RCC 7860 (cell line): ENCODE measurements around the gene OR52D1.
A peak's percentile ranks its signal among the peaks of the same experiment; 100 is the strongest.

Experiments used
- DNase-seq: peaks from one replicate; pipeline ENCODE4 v3.0.0-alpha.2; 2015; ENCODE audit warnings: low spot score
- FAIRE-seq: peaks from 2 replicates; lab custom pipeline; 2012; peaks lifted over from hg19 to GRCh38; lab: Jason Lieb, UNC

The OR52D1 gene

GRCh38 chr11:5488385-5488784 is at the start of gene OR52D1:
Gene OR52D1 (plus strand): TSS chr11:5488685. CDS start chr11:5488707, 22 bp downstream.
- no peak for DNase-seq
- no peak for FAIRE-seq

- no peak for DNase-seq
- no peak for FAIRE-seq
These were observed 47.1 kb upstream of the OR52D1 start, which contains the start of gene OR51I1 for GRCh38 chr11:5441414-5441813. Gene OR51I1 (minus strand): TSS chr11:5441514. CDS start chr11:5441514, 0 bp downstream.

- no peak for FAIRE-seq
These were observed 44.6 kb upstream of the OR52D1 start for GRCh38 chr11:5443835-5444393.

GRCh38 chr11:5449023-5449422 is 39.5 kb upstream of the OR52D1 start, which contains the start of gene OR51I2:
Gene OR51I2 (plus strand): TSS chr11:5449323. CDS start chr11:5453489, 4,166 bp downstream.
- FAIRE-seq, result no peak
- no peak for DNase-seq

More at GRCh38 chr11:5443835-5444393, 44.6 kb upstream of the OR52D1 start:
- no peak for DNase-seq

- FAIRE-seq, result no peak
These were observed 39.1 kb upstream of the OR52D1 start for GRCh38 chr11:5449432-5449831.

GRCh38 chr11:5460983-5461621 is 27.4 kb upstream of the OR52D1 start:
- no peak for DNase-seq
- FAIRE-seq, result no peak

More at GRCh38 chr11:5449432-5449831, 39.1 kb upstream of the OR52D1 start:
- DNase-seq, result no peak

- FAIRE-seq (no peak), DNase-seq (no peak)
These were observed 21.0 kb upstream of the OR52D1 start for GRCh38 chr11:5467527-5467926.

GRCh38 chr11:5473921-5474320 is 14.6 kb upstream of the OR52D1 start:
- DNase-seq (no peak), FAIRE-seq (no peak)

- no peak for FAIRE-seq
These were observed 12.2 kb upstream of the OR52D1 start for GRCh38 chr11:5476186-5476819.

GRCh38 chr11:5486003-5486402 is 2.5 kb upstream of the OR52D1 start:
- FAIRE-seq, result no peak
- DNase-seq, result no peak

More at GRCh38 chr11:5476186-5476819, 12.2 kb upstream of the OR52D1 start:
- DNase-seq, result peak; percentile 25

- no peak for DNase-seq
- FAIRE-seq, result no peak
These were observed 2.1 kb upstream of the OR52D1 start for GRCh38 chr11:5486421-5486820.

- no peak for DNase-seq
- FAIRE-seq, result no peak
These were observed 414 bp downstream of the OR52D1 start for GRCh38 chr11:5488798-5489399.

GRCh38 chr11:5489576-5490357 is 1.3 kb downstream of the OR52D1 start:
- no peak for DNase-seq
- FAIRE-seq, result no peak

- DNase-seq, result no peak
- no peak for FAIRE-seq
These were observed 11.2 kb downstream of the OR52D1 start for GRCh38 chr11:5499671-5500070.

GRCh38 chr11:5500393-5500801 is 11.9 kb downstream of the OR52D1 start:
- FAIRE-seq (no peak), DNase-seq (no peak)

GRCh38 chr11:5504403-5504921 is 16.0 kb downstream of the OR52D1 start:
- no peak for DNase-seq
- FAIRE-seq, result no peak

GRCh38 chr11:5505363-5506048 is 17.0 kb downstream of the OR52D1 start:
- FAIRE-seq (no peak), DNase-seq (no peak)

- no peak for DNase-seq
- FAIRE-seq, result no peak
These were observed 18.9 kb downstream of the OR52D1 start for GRCh38 chr11:5507177-5507932.

GRCh38 chr11:5507933-5508305 is 19.4 kb downstream of the OR52D1 start:
- no peak for DNase-seq
- FAIRE-seq, result no peak
